Mesothelial cell of epicardium (in vitro differentiated cells): ENCODE results near the gene MAL. TPM values are rescaled to one million over a fixed set of nuclear protein-coding genes. Genes with fewer than 3 reads are reported as not detected.

Experiments used
- DNase-seq, 2 experiments: peaks; one replicate each; pipeline ENCODE4 v3.0.0; 2021; ENCODE audit warnings: low spot score in 2 of 2; ENCODE audit not compliant: unreplicated experiment in 2 of 2
- H3K27ac Mint-ChIP-seq: 2 replicates; pipeline ENCODE4 v1.8.0; 2021; ENCODE audit warnings: mixed read lengths
- H3K27me3 Mint-ChIP-seq: 2 replicates; pipeline ENCODE4 v1.8.0; 2021; ENCODE audit warnings: low read depth, mixed read lengths
- H3K36me3 Mint-ChIP-seq: 2 replicates; pipeline ENCODE4 v1.8.0; 2021; ENCODE audit warnings: mixed read lengths
- H3K4me1 Mint-ChIP-seq: 2 replicates; pipeline ENCODE4 v1.8.0; 2021; ENCODE audit warnings: mixed read lengths
- H3K4me3 Mint-ChIP-seq: 2 replicates; pipeline ENCODE4 v1.8.0; 2021; ENCODE audit warnings: mild to moderate bottlenecking, moderate library complexity, mixed read lengths
- H3K9me3 Mint-ChIP-seq: 2 replicates; pipeline ENCODE4 v1.8.0; 2021; ENCODE audit warnings: mixed read lengths
- CTCF ChIP-seq: fragments of 200-600 bp; sonication (generic); IDR thresholded peaks from one replicate; pipeline ENCODE4 v1.5.0; 2021; ENCODE audit warnings: antibody characterized with exemption; ENCODE audit not compliant: unreplicated experiment
- total RNA-seq: library from RNA; stranded (reverse); gene quantifications from 3 replicates; pipeline ENCODE4 v1.2.1, GENCODE V29; 2021

Gene MAL
- total RNA-seq, 1 donor from 2014 or later, result not detected

DNA sequence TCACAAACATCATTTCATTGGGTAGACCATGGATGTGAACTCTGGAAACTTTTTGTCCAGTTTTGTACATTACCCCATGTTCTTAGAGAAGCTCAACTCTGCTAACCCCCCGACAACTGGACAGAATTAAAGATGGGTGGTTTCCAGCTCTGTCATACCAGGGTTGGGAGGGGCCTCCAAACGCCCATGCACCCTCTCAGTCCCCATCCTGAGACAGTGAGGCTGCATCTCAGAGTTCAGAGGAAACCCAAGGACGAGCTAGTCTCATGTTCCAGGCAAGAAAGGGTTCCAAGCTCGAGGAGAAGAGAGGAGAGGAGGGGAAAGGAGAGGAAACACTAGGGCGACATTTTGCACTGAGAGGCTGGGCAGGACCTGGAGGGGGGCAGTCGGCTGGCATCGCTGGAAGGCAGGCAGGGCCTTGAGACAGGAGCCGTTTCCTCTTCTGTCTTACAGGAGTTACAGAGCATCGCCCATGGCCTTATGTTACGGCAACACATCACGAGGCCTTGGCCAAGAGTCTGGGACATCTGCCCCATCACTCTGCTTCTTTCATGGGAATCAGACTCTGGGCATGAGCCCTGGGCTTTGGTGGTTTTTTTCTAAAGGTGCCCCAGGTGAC lies 16.4 kb downstream of the MAL start:
- Mint-ChIP-seq H3K4me3 (no peak overlapping the region), H3K4me1 (no peaks in the 10 kb centered on the region), H3K27me3 (peaks cover 52% of the 10 kb centered on the region), H3K27ac (no peak overlapping the region), H3K36me3 (no peaks in the 10 kb centered on the region), H3K9me3 (peaks cover 18% of the 10 kb centered on the region)
- TF ChIP-seq CTCF, result no peak
- no peak for DNase-seq

DNA sequence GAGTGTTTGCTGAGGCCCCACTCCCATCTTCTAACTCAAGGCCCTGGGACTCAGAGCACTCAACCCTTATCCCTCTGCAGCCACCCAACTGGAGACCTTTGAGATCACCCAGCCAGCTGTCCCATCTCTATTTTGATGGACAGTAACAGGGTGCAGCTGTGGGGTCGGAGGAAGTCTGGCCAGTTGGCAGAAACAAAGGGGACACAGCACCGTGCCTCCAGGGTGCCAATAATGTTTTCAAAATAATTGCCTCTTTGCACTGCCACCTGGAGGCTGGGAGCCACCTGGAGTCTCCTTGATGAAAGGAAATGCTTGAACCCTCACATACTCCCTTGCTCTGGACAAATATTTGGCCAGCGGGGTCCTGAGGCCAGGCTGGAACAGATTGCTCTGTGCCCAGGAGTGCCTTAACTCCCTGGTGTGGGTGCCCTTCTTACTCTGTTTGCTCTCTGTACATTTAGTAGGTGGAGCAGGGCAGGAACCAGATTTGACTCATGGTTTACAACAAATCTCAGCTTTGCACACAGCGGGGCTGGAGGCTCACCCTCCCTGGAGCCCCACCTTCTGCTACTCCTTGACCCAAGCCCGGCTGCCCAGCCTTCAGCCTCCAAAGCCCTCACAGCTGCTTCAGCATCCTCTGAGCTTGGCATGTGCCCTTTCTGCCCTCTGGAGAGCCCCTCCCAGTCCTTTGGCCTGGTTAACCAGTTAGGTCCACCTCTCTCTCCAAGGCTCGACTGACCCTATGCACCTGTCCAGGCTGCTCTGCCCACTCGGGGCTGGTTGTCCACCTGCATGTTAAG lies 17.2 kb downstream of the MAL start:
- no peak overlapping the region for H3K4me3 Mint-ChIP-seq
- H3K27ac Mint-ChIP-seq, result no peak overlapping the region
- no peaks in the 10 kb centered on the region for H3K4me1 Mint-ChIP-seq
- H3K9me3 Mint-ChIP-seq, result peaks cover 11% of the 10 kb centered on the region
- no peak for TF ChIP-seq CTCF
- peaks cover 52% of the 10 kb centered on the region for H3K27me3 Mint-ChIP-seq
- no peak for DNase-seq
- H3K36me3 Mint-ChIP-seq, result no peaks in the 10 kb centered on the region

GRCh38 chr2:95043300-95044093 lies 18.0 kb downstream of the MAL start:
- no peaks in the 10 kb centered on the region for H3K36me3 Mint-ChIP-seq
- TF ChIP-seq CTCF, result no peak
- H3K27ac Mint-ChIP-seq, result peak overlapping the region; percentile 80

DNA sequence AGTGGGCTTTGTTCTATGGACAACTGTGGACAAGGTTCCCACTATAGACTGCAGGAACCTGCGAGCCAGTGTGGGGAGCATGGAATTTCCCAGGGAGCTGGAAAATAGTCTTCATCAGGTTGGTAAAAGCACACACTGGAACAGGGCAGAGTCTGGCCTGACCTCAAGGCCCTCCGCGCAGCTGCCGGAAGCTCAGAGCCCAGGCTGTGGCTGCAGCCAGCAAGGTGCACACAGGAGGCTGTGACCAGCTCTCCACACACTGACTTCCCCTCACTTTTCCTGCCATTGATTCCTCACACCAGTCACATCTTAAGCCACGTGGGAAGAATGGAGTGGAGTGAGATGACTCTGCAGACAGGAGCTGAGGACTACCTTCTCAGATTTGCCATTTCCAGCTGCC lies 19.1 kb downstream of the MAL start:
- no peak for TF ChIP-seq CTCF
- H3K36me3 Mint-ChIP-seq, result no peaks in the 10 kb centered on the region
- no peak overlapping the region for H3K4me3 Mint-ChIP-seq
- DNase-seq, result no peak
- H3K27me3 Mint-ChIP-seq, result peaks cover 55% of the 10 kb centered on the region
- no peaks in the 10 kb centered on the region for H3K4me1 Mint-ChIP-seq
- no peaks in the 10 kb centered on the region for H3K9me3 Mint-ChIP-seq
- no peak overlapping the region for H3K27ac Mint-ChIP-seq

More at GRCh38 chr2:95043300-95044093, 18.0 kb downstream of the MAL start:
- peak in 1 of 2 experiments; percentile 59 for DNase-seq
- Mint-ChIP-seq H3K4me1 (no peaks in the 10 kb centered on the region), H3K27me3 (peaks cover 52% of the 10 kb centered on the region), H3K9me3 (peaks cover 4% of the 10 kb centered on the region), H3K4me3 (no peak overlapping the region)

DNA sequence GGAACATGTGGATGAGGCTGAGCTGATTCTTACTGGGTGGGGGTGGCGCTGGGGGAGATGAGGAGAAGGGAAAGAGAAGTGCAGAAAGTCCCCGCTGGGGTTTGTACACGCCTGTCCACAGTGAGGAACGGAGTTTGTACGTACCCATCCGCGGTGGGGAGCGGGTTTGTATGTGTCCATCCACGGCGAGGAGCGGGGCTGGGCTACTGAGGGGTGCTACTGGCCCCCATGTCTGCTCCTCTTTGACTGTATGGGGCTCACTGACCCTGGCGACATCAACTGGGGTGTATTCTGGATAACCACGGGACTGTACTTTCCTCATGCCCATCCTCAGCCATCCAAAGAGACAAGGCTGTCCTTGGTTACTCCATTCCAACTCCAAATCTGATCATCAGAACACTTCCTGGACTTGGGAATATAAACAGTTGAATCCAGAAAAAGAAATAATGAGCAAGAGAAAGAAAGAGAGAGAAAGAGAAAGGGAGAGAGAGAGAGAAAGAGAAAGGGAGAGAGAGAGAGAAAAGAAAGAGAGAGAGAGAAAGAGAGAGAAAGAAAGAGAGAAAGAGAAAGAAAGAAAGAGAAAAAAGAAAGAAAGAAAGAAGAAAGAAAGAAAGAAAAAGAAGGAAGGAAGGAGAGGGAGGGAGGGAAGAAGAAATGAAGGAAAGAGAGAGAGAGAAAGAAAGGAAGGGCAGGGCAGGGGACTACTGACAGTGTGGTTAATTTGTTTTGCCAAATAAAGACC lies 21.0 kb downstream of the MAL start:
- H3K9me3 Mint-ChIP-seq, result no peaks in the 10 kb centered on the region
- TF ChIP-seq CTCF, result no peak
- no peaks in the 10 kb centered on the region for H3K4me1 Mint-ChIP-seq
- peaks cover 64% of the 10 kb centered on the region for H3K27me3 Mint-ChIP-seq
- no peak overlapping the region for H3K4me3 Mint-ChIP-seq
- H3K27ac Mint-ChIP-seq, result no peak overlapping the region
- no peak for DNase-seq
- no peaks in the 10 kb centered on the region for H3K36me3 Mint-ChIP-seq
